OCI-LY1 (cell line): ENCODE results near the gene ACYP2.

ENCODE experiments used
- H2AFZ ChIP-seq: fragments of 200-600 bp; sonication (generic), shearing (Covaris generic); 2 replicates; pipeline ENCODE4 v1.6.0; 2014; ENCODE audit warnings: antibody characterized with exemption, mild to moderate bottlenecking, low read length
- H3F3A ChIP-seq: fragments of 200-600 bp; sonication (generic), shearing (Covaris generic); 2 replicates; pipeline ENCODE4 v1.6.0; 2014; ENCODE audit warnings: mild to moderate bottlenecking, antibody characterized with exemption, low read length, moderate library complexity; ENCODE audit not compliant: insufficient read depth
- H3K27ac ChIP-seq: fragments of 200-600 bp; sonication (generic); 2 replicates; pipeline ENCODE4 v1.5.1; 2014; ENCODE audit warnings: low read length, mixed run types, mild to moderate bottlenecking, low read depth; ENCODE audit not compliant: poor library complexity, severe bottlenecking
- H3K27me3 ChIP-seq: fragments of 200-600 bp; sonication (generic); 2 replicates; pipeline ENCODE4 v1.6.0; 2014; ENCODE audit warnings: antibody characterized with exemption, mild to moderate bottlenecking, low read length, moderate library complexity; ENCODE audit not compliant: insufficient read depth
- H3K36me3 ChIP-seq: fragments of 200-600 bp; sonication (generic); 2 replicates; pipeline ENCODE4 v1.6.1; 2014; ENCODE audit warnings: mild to moderate bottlenecking, antibody characterized with exemption, low read length, moderate library complexity, mixed read lengths; ENCODE audit not compliant: insufficient read depth
- H3K4me1 ChIP-seq: fragments of 200-600 bp; sonication (generic); 2 replicates; pipeline ENCODE4 v1.5.1; 2014; ENCODE audit warnings: mild to moderate bottlenecking, low read length, moderate library complexity; ENCODE audit not compliant: insufficient read depth, severe bottlenecking
- H3K4me2 ChIP-seq: fragments of 200-600 bp; sonication (generic), shearing (Covaris generic); 2 replicates; pipeline ENCODE4 v1.6.1; 2014; ENCODE audit warnings: low read length
- H3K4me3 ChIP-seq: fragments of 200-600 bp; sonication (generic); 2 replicates; pipeline ENCODE4 v1.5.1; 2014; ENCODE audit warnings: low read length, low read depth, mild to moderate bottlenecking, mixed read lengths; ENCODE audit not compliant: poor library complexity, severe bottlenecking
- H3K79me2 ChIP-seq: fragments of 200-600 bp; shearing (Covaris generic); 2 replicates; pipeline ENCODE4 v1.6.1; 2016; ENCODE audit warnings: mixed run types, low read length, mixed read lengths; ENCODE audit not compliant: insufficient read depth
- H3K9ac ChIP-seq: fragments of 200-600 bp; sonication (generic), shearing (Covaris generic); 2 replicates; pipeline ENCODE4 v1.6.1; 2014; ENCODE audit warnings: mild to moderate bottlenecking, low read length, mixed read lengths
- H3K9me2 ChIP-seq: fragments of 200-600 bp; sonication (generic), shearing (Covaris generic); 2 replicates; pipeline ENCODE4 v1.6.1; 2014; ENCODE audit warnings: low read depth, mild to moderate bottlenecking, low read length, mixed read lengths
- H3K9me3 ChIP-seq: fragments of 200-600 bp; shearing (Covaris generic); 2 replicates; pipeline ENCODE4 v1.6.1; 2014; ENCODE audit warnings: low read length, mixed read lengths
- H4K20me1 ChIP-seq: fragments of 200-600 bp; sonication (generic), shearing (Covaris generic); 2 replicates; pipeline ENCODE4 v1.6.0; 2016; ENCODE audit warnings: mild to moderate bottlenecking, low read length; ENCODE audit not compliant: insufficient read depth
- EZH2 ChIP-seq: fragments of 200-600 bp; sonication (generic), shearing (Covaris generic); IDR thresholded peaks from 2 replicates; pipeline ENCODE4 v1.8.0; 2017; ENCODE audit warnings: borderline replicate concordance, mixed run types, mild to moderate bottlenecking, antibody characterized with exemption, low read length, moderate library complexity, mixed read lengths
- TF ChIP-seq, protein P1 (sequence below): fragments of 200-600 bp; sonication (generic), shearing (Covaris generic); IDR thresholded peaks from 2 replicates; pipeline ENCODE4 v1.5.1; 2017; ENCODE audit warnings: mild to moderate bottlenecking, antibody characterized with exemption, low read length, moderate library complexity, mixed read lengths

Gene ACYP2

GRCh38 chr2:54271189-54271588 lies 155.8 kb downstream of the ACYP2 start:
- Histone ChIP-seq H3K79me2 (no peaks in the 10 kb centered on the region), H3K4me3 (no peak overlapping the region), H3K4me2 (no peak overlapping the region), H4K20me1 (no peaks in the 10 kb centered on the region), H3K27me3 (no peaks in the 10 kb centered on the region), H3K36me3 (peaks cover 5% of the 10 kb centered on the region; the same call in 1 of the 2 replicates), H3F3A (no peaks in the 10 kb centered on the region), H3K9me2 (no peaks in the 10 kb centered on the region), H3K4me1 (peaks cover 10% of the 10 kb centered on the region), H3K27ac (no peak overlapping the region), H3K9me3 (no peaks in the 10 kb centered on the region), H3K9ac (no peak overlapping the region), H2AFZ (no peak overlapping the region)
- TF ChIP-seq EZH2, result no peak
- TF ChIP-seq, protein P1, sequence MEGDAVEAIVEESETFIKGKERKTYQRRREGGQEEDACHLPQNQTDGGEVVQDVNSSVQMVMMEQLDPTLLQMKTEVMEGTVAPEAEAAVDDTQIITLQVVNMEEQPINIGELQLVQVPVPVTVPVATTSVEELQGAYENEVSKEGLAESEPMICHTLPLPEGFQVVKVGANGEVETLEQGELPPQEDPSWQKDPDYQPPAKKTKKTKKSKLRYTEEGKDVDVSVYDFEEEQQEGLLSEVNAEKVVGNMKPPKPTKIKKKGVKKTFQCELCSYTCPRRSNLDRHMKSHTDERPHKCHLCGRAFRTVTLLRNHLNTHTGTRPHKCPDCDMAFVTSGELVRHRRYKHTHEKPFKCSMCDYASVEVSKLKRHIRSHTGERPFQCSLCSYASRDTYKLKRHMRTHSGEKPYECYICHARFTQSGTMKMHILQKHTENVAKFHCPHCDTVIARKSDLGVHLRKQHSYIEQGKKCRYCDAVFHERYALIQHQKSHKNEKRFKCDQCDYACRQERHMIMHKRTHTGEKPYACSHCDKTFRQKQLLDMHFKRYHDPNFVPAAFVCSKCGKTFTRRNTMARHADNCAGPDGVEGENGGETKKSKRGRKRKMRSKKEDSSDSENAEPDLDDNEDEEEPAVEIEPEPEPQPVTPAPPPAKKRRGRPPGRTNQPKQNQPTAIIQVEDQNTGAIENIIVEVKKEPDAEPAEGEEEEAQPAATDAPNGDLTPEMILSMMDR, result no peak

DNA sequence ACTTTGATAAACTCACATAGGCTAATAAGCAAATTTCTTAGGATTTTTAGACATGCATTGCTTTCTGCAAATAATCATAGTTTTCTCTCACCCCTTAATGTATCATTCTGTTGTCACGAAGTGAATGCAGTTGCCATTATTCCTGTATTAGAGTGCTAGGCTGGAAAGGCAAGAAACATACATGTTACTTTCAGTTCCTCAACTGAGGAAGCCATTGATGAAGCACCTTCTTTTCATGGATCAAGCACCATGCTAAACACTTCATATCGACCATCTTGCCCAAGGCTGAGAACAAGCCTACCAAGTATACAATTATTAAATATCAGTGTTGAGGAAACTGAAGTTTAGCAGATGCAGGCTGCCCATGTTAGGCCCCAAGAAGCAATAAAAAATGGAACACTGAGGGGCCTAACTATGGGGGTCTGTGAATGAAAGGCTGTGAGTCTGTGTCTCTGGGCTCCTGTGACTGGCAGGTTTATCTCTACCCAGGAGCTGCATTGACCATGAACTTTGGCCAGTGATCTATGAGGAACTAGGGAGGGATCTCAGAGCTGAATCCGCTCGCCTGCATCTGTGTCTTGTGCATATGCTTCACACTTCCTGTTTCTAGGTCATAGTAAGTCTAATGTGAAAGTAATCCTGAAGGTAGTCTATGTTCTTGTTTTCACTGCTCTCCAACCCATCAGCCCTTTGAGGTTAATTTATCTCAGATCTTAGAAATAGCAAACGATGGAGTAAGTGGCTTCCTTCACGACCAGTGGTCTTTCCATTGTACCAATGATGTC lies 156.6 kb downstream of the ACYP2 start:
- no peaks in the 10 kb centered on the region for H3K9me3 ChIP-seq
- H4K20me1 ChIP-seq, result no peaks in the 10 kb centered on the region
- no peak overlapping the region for H3K27ac ChIP-seq
- no peaks in the 10 kb centered on the region for H3K79me2 ChIP-seq
- H3K36me3 ChIP-seq, result peaks cover 5% of the 10 kb centered on the region; the same call in 1 of the 2 replicates
- no peaks in the 10 kb centered on the region for H3F3A ChIP-seq
- no peak overlapping the region for H2AFZ ChIP-seq
- peak overlapping the region; percentile 28; the same call in 1 of the 2 replicates for H3K4me2 ChIP-seq
- TF ChIP-seq, protein P1, result no peak
- TF ChIP-seq EZH2, result no peak
- H3K9me2 ChIP-seq, result no peaks in the 10 kb centered on the region
- H3K4me1 ChIP-seq, result peaks cover 10% of the 10 kb centered on the region
- no peaks in the 10 kb centered on the region for H3K27me3 ChIP-seq
- H3K9ac ChIP-seq, result no peak overlapping the region
- no peak overlapping the region for H3K4me3 ChIP-seq

- peaks cover 10% of the 10 kb centered on the region for H3K4me1 ChIP-seq
- H3K27ac ChIP-seq, result no peak overlapping the region
- TF ChIP-seq EZH2, result no peak
- TF ChIP-seq, protein P1, result no peak
- no peak overlapping the region for H3K4me3 ChIP-seq
- no peaks in the 10 kb centered on the region for H3K27me3 ChIP-seq
- H3K9me3 ChIP-seq, result no peaks in the 10 kb centered on the region
- H3K9me2 ChIP-seq, result no peaks in the 10 kb centered on the region
- no peak overlapping the region for H2AFZ ChIP-seq
- no peak overlapping the region for H3K9ac ChIP-seq
- H3K4me2 ChIP-seq, result no peak overlapping the region
- no peaks in the 10 kb centered on the region for H3K79me2 ChIP-seq
- H4K20me1 ChIP-seq, result no peaks in the 10 kb centered on the region
- peaks cover 5% of the 10 kb centered on the region; the same call in 1 of the 2 replicates for H3K36me3 ChIP-seq
- no peaks in the 10 kb centered on the region for H3F3A ChIP-seq
Measured at GRCh38 chr2:54274781-54275242, 159.4 kb downstream of the ACYP2 start.
